Activated T-cell treated with anti-CD3 and anti-CD28 coated beads for 1 hour (primary cell): Measurements from ENCODE around the gene TASOR.
A peak's percentile ranks its signal among the peaks of the same experiment; 100 is the strongest.

ENCODE experiments used
- DNase-seq: peaks from one replicate; pipeline ENCODE4 v3.0.0-alpha.2; 2020; ENCODE audit warnings: low read depth

The TASOR gene

DNA sequence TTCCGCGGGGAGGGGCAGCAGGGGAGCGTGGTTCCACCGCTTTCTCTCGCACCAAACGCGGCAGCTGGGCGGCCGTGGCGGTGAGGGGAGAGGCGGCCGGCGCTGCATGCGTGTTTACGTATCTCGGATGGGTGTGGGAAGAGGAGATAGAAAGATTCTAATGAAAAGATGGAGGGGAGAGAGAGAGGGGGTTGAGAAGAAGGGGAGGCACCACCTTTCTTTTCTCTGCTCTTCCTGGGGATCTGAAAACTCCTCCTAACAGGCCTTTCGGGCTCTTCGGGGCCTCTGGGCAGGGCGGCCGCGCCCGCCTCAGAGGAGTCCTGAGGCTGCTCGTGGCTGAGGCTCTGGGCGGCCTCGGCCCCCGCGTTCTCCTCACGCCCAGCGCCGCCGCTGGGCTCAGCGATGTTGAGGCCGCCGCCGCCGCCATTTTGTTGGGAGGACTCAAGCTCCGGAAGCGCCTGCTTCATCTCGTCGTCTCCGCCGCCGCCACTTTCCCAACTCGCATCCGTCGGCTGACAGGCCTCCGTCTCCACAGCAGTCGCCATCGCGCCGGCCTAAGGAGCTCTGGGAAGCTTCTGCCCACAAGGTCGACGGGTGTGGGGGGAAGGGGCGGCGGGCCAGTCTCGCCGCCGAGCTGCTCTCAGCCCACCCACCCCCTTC, 473 bp downstream of the TASOR start:
- peak; percentile 63 for DNase-seq

DNA sequence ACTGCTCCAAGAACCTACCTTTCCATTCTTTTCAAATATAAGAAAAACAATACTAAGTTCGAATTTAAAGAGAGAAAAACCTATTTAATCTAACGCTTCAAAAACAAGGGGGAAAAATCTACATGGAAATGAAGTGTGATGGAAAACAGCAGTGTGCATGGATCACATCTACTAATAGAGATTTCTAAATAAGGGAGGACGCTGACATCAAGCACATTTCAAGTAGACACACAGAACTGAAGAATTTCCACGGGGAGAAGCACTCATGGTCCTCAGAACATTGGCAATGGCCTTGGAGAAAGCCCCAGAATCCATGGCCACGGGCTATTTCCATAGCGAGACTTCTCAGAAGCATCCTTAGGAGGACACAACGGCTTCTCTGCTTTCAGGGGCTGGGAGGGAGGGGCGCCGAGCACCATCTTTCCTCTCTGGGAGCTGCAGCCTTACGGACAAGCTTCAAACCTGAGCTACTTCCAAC, 1.0 kb downstream of the TASOR start:
- no peak for DNase-seq

- no peak for DNase-seq
Measured at GRCh38 chr3:56680054-56680580, 2.9 kb downstream of the TASOR start.

DNA sequence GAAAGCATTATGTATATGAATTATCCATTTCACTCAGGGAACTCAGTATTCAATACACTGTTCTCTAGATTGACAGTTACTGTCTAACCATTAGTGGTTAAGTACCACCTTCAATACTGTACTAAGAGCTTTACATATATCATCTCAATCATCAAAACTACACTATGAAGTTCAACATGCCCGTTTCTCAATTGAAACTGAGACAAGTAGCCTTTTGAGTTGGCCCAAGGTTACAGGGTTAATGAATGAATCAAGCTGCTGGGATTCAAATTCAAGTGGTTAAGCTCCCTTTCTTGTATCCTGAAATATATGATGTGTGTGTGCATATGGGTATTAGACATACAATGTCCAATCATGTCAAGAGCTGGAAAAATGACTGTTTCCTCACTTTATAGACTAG, 5.8 kb downstream of the TASOR start:
- DNase-seq: no peak

GRCh38 chr3:56673781-56674457, 9.1 kb downstream of the TASOR start:
- DNase-seq: no peak

DNA sequence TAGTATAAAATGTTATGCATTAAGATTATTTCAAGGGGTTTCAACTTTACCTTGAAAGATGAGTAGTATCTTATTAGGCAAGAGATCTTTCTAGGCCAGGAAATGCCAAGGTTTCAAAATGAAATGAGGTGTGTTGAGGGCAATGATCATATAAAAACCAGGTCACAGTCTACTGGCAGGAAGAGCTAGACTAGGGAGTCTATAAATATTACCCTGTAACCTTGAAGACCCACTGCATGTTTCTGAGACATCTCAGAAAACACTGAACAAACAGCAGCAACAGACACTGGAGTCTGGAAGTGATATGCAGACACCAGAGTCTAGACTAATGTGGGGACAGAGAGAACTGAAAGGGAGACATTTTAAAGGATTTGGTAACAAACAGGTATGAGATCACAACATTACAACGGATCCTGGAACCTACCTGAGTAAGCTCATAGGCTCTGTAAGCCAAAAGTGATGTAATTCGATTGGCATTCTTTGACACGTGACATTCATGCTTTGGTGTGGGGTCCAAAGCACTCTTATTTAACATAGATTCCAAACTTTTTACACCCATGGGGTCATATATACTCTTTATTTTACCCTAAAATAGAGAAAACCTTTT, 15.0 kb downstream of the TASOR start:
- DNase-seq: no peak

DNA sequence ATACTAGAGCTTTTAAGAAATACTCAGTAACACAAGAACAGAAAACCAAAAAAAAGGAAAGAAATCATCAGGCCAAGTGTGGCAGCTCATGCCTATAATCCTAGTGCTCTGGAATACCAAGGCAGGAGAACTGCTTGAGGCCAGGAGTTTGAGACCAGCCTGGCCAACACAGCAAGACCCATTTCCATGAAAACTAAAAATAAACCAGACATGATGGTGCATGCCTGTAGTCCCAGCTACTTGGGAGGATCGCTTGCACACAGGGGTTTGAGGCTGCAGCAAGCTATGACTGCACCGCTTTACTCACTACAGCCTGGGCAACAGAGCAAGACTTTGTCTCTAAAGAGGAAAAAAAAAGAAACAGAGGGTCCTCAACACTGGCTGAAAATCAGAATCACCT, 18.2 kb downstream of the TASOR start:
- DNase-seq: no peak

- no peak for DNase-seq
Measured at GRCh38 chr3:56655709-56656108, 27.4 kb downstream of the TASOR start.

DNA sequence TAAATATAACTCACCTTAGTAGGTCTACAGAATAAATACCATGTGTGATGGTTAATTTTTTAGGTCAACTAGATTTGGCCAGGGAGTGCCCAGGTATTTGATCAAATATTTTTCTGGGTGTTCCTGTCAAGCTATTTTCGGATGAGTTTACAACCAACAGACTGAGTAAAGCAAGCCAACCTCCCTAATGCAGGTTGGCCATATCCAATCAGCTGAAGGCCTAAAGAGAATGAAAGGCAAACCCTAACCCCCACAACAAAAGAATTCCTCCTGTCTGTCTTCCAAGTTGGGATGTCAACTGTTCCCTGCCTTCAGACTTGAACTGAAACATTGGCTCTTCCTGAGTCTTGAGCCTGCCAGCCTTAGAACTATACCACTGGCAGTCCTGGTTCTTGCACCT, 28.6 kb downstream of the TASOR start:
- DNase-seq: no peak

GRCh38 chr3:56645407-56645806, 37.7 kb downstream of the TASOR start:
- DNase-seq: no peak

DNA sequence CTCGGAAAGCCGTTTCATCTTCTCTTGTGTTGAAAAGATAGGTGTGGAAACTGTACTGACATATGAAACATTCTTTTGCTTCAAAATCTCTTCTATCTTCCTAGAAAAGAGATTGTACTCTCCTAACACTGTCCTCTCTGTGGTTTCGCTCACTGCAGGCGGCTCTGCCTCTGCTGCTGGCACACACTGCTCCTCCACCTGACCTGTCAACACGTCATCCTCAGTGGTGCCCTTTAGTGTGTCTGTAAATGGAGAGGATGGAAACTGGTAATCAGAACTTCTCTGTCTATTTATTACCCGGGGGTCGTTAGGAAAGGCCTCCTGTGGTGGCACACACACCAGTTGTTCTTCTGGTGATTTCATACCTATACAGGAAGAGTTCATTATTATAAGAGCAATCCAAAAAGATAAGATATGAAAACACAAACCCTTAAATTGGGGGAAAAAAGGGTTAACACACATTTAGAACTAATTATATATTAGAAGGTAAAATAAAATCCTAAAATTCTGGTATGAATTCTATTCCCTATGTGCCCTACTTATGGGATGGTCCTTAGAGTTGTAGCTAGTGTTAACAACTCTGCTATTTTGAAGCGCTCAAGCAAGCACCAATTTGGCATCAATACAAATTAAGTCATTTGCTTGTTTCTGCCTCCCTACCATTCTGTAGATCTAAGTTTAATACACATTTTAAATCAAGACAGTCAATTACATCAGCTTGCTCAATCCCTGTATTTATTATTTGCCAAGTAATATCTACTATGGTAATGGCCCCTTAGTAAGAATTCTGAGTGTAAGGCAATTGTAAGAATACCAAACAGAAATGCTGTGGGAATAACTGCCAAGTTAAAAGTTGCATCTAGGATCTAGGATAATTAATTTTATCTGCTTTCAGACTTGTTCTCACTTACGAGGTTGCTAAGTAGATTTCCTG, 49.2 kb downstream of the TASOR start:
- no peak for DNase-seq
